Measurements from ENCODE around the gene RHOBTB1.

- no peak for TF ChIP-seq CTCF (IDR thresholded peaks at IDR 0.05; ENCODE audit: low read depth, low read length)
- TF ChIP-seq EZH2phosphoT487 (IDR thresholded peaks at IDR 0.05; ENCODE audit: low read depth) = no peak
Measured at GRCh38 chr10:60942788-60943315, 1.1 kb downstream of the RHOBTB1 start.
